Suprapubic skin (tissue), 4 donors: ENCODE results near the gene LSM4. TPM values are rescaled to one million over a fixed set of nuclear protein-coding genes. Genes with fewer than 3 reads are reported as not detected.

Experiments used
- DNase-seq, 2 donors: peaks; one replicate each; pipeline ENCODE4 v3.0.0-alpha.2; 2019; ENCODE audit warnings: low spot score in 2 of 2
- H3K27ac ChIP-seq: fragments of 200-600 bp; sonication (generic); one replicate; pipeline ENCODE4 v1.5.1; 2019
- H3K27me3 ChIP-seq: fragments of 200-600 bp; sonication (generic); one replicate; pipeline ENCODE4 v1.5.1; 2019
- H3K36me3 ChIP-seq: fragments of 200-600 bp; sonication (generic); one replicate; pipeline ENCODE4 v1.5.1; 2019
- H3K4me1 ChIP-seq: fragments of 200-600 bp; sonication (generic); one replicate; pipeline ENCODE4 v1.5.1; 2019
- H3K4me3 ChIP-seq: fragments of 200-600 bp; sonication (generic); one replicate; pipeline ENCODE4 v1.5.1; 2019; ENCODE audit warnings: mild to moderate bottlenecking
- H3K9me3 ChIP-seq: fragments of 200-600 bp; sonication (generic); one replicate; pipeline ENCODE4 v1.5.1; 2019
- CTCF ChIP-seq, 2 donors: fragments of 200-600 bp in 1 of 2; fragments of 450-650 bp in 1 of 2; sonication (generic) in 1 of 2; IDR thresholded peaks; one replicate each; pipeline ENCODE4 v1.5.1; 2016 to 2019; ENCODE audit warnings: antibody characterized with exemption in 2 of 2, mild to moderate bottlenecking in 1 of 2, moderate library complexity in 1 of 2
- EP300 ChIP-seq: sonication (generic); formaldehyde crosslinking; IDR thresholded peaks from one replicate; pipeline ENCODE4 v1.6.1; 2017; ENCODE audit warnings: antibody characterized with exemption
- POLR2A ChIP-seq, 2 donors: fragments of 450-650 bp; IDR thresholded peaks; one replicate each; pipeline ENCODE4 v1.6.1; 2017; ENCODE audit warnings: antibody characterized with exemption in 2 of 2, mild to moderate bottlenecking in 2 of 2, moderate library complexity in 2 of 2
- POLR2AphosphoS5 ChIP-seq, 3 donors: sonication (generic); formaldehyde crosslinking; IDR thresholded peaks; one replicate each; pipeline ENCODE4 v1.6.1; 2017; ENCODE audit warnings: antibody characterized with exemption in 3 of 3
- WGBS: methylation state at CpG from one replicate; pipeline ENCODE4 v1.1.5; 2018; 5-methylcytosine and 5-hydroxymethylcytosine counted together
- total RNA-seq, 4 donors: library from RNA; depleted of rRNA; stranded (reverse); fragments of >200 nt; gene quantifications; one replicate each; pipeline ENCODE4 v1.1.0, GENCODE V29; 2016

The LSM4 gene
- total RNA-seq, 4 donors from 2014 or later: 53.1 to 115 (median 103) TPM

- 92% methylated on average over 4 of the region's 9 CpGs for whole genome bisulfite sequencing
- H3K36me3 ChIP-seq: peaks cover 13% of the 10 kb centered on the region
- peak in 1 of 2 donors; percentile 87 for DNase-seq
- TF ChIP-seq CTCF (IDR thresholded peaks at IDR 0.05): no peak
- no peak for TF ChIP-seq POLR2AphosphoS5 (IDR thresholded peaks at IDR 0.05)
- TF ChIP-seq POLR2A (IDR thresholded peaks at IDR 0.05): no peak
- TF ChIP-seq EP300: no peak
- peak within 1 kb of the TSS; percentile 25 for H3K4me3 ChIP-seq
- H3K27me3 ChIP-seq: no peaks in the 10 kb centered on the region
- peak within 1 kb of the TSS; percentile 67 for H3K27ac ChIP-seq
- H3K9me3 ChIP-seq: no peaks in the 10 kb centered on the region
- H3K4me1 ChIP-seq: peaks cover 51% of the 10 kb centered on the region
Measured at GRCh38 chr19:18274219-18274780, 48.6 kb downstream of the LSM4 start, which contains the start of gene IQCN. IQCN (minus strand) TSS chr19:18274452; CDS start chr19:18269478, 4,974 bp downstream.

GRCh38 chr19:18273561-18274218, 49.2 kb downstream of the LSM4 start:
- Histone ChIP-seq H3K36me3 (peaks cover 15% of the 10 kb centered on the region), H3K9me3 (no peaks in the 10 kb centered on the region), H3K4me3 (no peak overlapping the region), H3K27ac (peak overlapping the region; percentile 67), H3K27me3 (no peaks in the 10 kb centered on the region), H3K4me1 (peaks cover 46% of the 10 kb centered on the region)
- TF ChIP-seq POLR2A (IDR thresholded peaks at IDR 0.05) (no peak), POLR2AphosphoS5 (IDR thresholded peaks at IDR 0.05) (no peak), CTCF (IDR thresholded peaks at IDR 0.05) (no peak), EP300 (no peak)
- 88% methylated on average over 13 of the region's 13 CpGs for WGBS
- DNase-seq: no peak

- no peak overlapping the region for H3K27ac ChIP-seq
Measured at GRCh38 chr19:18271433-18271841, 51.4 kb downstream of the LSM4 start.

GRCh38 chr19:18270326-18270725, 52.5 kb downstream of the LSM4 start:
- no peak for TF ChIP-seq EP300
- TF ChIP-seq POLR2AphosphoS5 (IDR thresholded peaks at IDR 0.05): no peak
- DNase-seq: no peak
- peaks cover 39% of the 10 kb centered on the region for H3K36me3 ChIP-seq
- WGBS: 93% methylated on average over 9 of the region's 9 CpGs
- no peak overlapping the region for H3K4me3 ChIP-seq
- no peak overlapping the region for H3K27ac ChIP-seq
- no peaks in the 10 kb centered on the region for H3K27me3 ChIP-seq
- H3K9me3 ChIP-seq: no peaks in the 10 kb centered on the region
- peaks cover 18% of the 10 kb centered on the region for H3K4me1 ChIP-seq

More at GRCh38 chr19:18271433-18271841, 51.4 kb downstream of the LSM4 start:
- Histone ChIP-seq H3K27me3 (no peaks in the 10 kb centered on the region), H3K4me1 (peaks cover 29% of the 10 kb centered on the region), H3K9me3 (no peaks in the 10 kb centered on the region), H3K4me3 (no peak overlapping the region), H3K36me3 (peaks cover 29% of the 10 kb centered on the region)
- TF ChIP-seq POLR2AphosphoS5 (IDR thresholded peaks at IDR 0.05) (peak in 1 of 3 donors; percentile 37), POLR2A (IDR thresholded peaks at IDR 0.05) (no peak), EP300 (no peak), CTCF (IDR thresholded peaks at IDR 0.05) (no peak)
- 48% methylated on average over 6 of the region's 6 CpGs for WGBS
- no peak for DNase-seq

- TF ChIP-seq POLR2AphosphoS5 (IDR thresholded peaks at IDR 0.05) (no peak), CTCF (IDR thresholded peaks at IDR 0.05) (no peak), POLR2A (IDR thresholded peaks at IDR 0.05) (no peak), EP300 (no peak)
- Histone ChIP-seq H3K4me1 (peaks cover 6% of the 10 kb centered on the region), H3K27ac (no peak overlapping the region), H3K27me3 (no peaks in the 10 kb centered on the region), H3K4me3 (no peak overlapping the region), H3K9me3 (no peaks in the 10 kb centered on the region), H3K36me3 (peaks cover 50% of the 10 kb centered on the region)
- WGBS: 73% methylated on average over 2 of the region's 2 CpGs
- no peak for DNase-seq
Measured at GRCh38 chr19:18269070-18269723, 53.7 kb downstream of the LSM4 start.
